GM19372 (cell line): ENCODE measurements around the gene SURF1.
"Not testable (repeated sequence)": the region's sequence is repeated elsewhere in the genome, so short reads cannot be mapped to it uniquely, and the experiment has no call there.

Experiments used
- ATAC-seq: cut with Tn5 transposase; IDR thresholded peaks from one replicate; pipeline ENCODE4 v1.9.1; 2021; ENCODE audit warnings: mild to moderate bottlenecking, low read depth, moderate library complexity; ENCODE audit not compliant: unreplicated experiment

Gene SURF1

DNA sequence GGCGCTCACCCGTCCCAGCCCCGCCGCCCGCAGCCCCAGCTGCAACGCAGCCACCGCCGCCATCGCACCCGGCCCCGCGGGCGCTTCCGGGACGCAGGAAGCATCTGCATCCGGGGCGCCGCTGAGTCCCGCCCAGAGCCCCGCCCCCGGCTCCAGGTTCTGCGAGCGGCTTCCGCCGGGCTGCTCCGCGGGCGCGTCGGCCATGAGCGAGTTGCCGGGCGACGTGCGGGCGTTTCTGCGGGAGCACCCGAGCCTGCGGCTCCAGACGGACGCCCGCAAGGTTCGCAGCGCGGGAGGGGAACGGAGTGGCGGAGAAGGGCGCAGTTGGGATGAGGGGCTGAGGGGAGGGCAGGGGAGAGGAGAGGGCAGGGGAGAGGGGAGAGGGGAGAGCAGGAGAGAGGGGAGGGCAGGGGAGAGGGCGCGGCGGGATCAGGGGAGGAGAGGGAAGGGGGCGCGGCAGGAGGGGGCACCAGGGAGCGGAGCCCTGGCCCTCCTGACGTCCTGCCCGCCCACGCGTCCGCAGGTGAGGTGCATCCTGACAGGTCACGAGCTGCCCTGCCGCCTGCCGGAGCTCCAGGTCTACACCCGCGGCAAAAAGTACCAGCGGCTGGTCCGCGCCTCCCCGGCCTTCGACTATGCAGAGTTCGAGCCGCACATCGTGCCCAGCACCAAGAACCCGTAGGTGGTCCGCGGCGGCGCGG is at the start of gene SURF1, which contains the start of gene SURF2:
TSS of gene SURF1 (minus strand) at position 97 of the 701 bp plus-strand sequence. CDS start at position 63, 34 bp downstream.
TSS of gene SURF2 (plus strand) at position 160 of the 701 bp plus-strand sequence. CDS start at position 203, 43 bp downstream.
- ATAC-seq: peak; percentile 67

GRCh38 chr9:133405508-133406438 is 49.5 kb upstream of the SURF1 start:
- no peak for ATAC-seq

- ATAC-seq: no peak
Observed at GRCh38 chr9:133404454-133405002, 48.2 kb upstream of the SURF1 start.

DNA sequence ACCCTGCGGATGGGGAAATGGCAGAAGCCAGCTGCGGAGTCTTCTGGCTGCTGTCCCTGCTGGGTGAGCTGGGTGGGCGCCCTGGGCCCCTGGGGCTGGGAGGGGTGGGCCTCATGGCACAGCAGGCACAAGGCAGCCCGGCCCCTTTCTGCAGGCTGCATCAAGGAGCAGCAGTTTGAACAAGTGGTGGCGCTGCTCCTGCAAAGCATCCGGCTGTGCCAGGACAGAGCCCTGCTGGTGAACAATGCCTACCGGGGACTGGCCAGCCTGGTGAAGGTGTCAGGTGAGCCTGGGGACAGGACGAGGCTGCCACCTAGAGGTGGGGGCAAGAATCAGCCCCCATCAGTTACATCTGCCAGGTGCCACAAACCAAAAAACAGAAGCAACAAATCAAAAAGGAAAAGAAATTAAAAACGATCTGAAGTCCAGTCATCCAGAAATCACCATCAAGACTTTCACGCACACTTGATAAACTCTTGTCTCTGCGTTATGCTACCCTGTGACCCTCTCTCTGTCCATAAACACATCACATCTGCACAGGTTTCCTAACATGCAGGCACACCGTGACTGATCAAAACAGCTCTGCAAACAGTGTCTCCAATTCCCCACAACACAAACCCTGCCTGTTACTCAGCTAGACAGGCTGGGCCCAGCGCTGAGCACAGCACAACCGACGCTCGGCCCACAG is 47.6 kb upstream of the SURF1 start:
- ATAC-seq: no peak

- no peak for ATAC-seq
Observed at GRCh38 chr9:133402689-133403088, 46.4 kb upstream of the SURF1 start.

DNA sequence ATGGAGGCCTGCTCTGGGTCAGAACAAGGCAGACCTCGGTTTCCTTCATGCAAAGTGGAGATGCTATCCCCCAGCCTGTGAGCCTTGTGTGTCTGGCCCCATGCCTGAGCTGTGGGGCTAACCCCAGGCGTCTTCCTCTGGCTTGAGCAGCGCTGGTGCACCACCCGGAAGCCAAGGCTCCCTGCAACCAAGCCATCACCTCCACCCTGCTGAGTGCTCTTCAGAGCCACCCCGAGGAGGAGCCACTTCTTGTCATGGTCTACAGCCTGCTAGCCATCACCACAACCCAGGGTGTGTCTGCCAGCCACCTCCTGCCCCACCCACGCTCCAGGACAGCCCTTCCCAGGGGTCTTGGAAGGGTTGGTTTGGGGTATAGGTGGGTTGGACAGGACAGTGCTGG is 45.3 kb upstream of the SURF1 start:
- no peak for ATAC-seq

DNA sequence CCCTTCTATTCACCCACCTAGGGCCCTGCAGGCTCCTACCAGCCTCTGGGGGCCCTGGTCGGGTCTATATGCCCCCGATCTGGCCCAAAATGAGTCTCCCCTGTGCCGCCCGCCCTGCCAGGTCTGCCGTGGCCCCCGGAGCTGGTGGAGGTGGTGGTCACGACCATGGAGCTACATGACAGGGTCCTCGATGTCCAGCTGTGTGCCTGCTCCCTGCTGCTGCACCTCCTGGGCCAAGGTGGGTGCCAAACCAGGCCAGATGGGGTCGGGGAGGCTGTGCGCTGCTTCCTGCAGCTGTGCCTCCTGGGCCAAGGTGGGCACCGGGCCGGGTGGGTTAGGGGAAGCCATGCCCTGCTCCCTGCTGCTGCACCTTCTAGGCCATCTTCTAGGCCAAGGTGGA is 44.0 kb upstream of the SURF1 start:
- no peak for ATAC-seq

DNA sequence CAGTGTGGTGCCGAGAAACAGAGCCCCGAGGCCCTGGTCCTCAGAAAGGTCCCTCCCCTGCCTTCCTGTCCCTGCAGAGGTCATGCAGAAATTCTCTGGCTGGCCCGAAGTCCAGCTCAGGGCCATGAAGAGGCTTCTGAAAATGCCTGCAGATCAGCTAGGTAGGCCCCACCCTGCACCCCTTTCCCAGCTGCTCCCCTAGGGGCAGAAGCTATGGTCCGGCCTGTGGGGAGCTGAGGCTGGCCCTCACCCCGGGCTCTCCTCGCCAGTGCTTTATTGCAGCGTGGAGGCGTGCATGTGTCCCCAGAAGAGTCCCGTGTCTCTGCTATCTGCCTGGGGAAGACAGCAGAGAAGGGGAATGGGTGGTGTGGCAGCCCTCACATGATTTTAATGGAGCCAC is 41.6 kb upstream of the SURF1 start:
- ATAC-seq: no peak

GRCh38 chr9:133397370-133397769 is 41.1 kb upstream of the SURF1 start:
- no peak for ATAC-seq

DNA sequence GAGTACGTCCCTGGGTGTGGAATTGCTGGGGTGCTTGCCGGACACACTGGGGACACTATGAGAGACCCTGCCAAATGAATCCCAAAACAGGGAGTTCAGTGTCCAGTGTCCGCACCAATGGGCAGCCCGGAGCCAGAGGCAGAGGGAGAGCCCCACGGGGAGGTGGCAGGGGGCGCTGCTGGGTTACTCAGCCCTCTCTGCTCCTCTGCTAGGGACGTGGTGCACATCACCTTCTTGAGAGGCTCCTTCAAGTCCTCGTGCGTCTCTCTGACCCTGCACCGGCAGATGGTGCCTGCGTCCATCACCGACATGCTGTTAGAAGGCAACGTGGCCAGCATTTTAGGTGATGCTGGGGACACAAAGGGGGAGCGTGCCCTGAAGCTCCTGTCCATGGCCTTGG is 40.7 kb upstream of the SURF1 start:
- no peak for ATAC-seq

- ATAC-seq: no peak
Observed at GRCh38 chr9:133394687-133395271, 38.5 kb upstream of the SURF1 start.

- ATAC-seq: no peak
Observed at GRCh38 chr9:133393399-133393798, 37.1 kb upstream of the SURF1 start.

- not testable (repeated sequence) for ATAC-seq
Observed at GRCh38 chr9:133392308-133392707, 36.0 kb upstream of the SURF1 start.

- ATAC-seq: not testable (repeated sequence)
Observed at GRCh38 chr9:133391449-133391848, 35.2 kb upstream of the SURF1 start.

- no peak for ATAC-seq
Observed at GRCh38 chr9:133390713-133391112, 34.4 kb upstream of the SURF1 start.

DNA sequence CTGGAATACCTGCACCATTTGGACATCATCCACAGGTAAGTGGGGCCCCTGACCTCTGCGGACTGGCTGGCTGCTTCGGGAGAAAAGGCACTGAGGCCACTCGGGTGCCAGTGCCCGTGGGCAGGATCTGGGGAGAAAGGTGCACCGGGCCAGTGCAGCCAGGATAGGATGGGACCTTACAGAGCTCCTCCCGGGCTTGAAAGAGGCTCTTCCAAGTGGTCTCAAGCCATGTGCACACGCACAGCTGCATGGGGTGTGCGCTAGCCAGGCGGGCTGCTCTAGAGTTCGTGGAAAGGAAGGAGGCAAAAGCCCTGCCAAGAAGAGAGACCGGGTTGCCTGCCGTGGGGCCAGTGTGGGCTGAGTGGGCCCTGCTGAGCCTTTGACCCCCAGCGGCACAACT is 33.3 kb upstream of the SURF1 start:
- no peak for ATAC-seq

DNA sequence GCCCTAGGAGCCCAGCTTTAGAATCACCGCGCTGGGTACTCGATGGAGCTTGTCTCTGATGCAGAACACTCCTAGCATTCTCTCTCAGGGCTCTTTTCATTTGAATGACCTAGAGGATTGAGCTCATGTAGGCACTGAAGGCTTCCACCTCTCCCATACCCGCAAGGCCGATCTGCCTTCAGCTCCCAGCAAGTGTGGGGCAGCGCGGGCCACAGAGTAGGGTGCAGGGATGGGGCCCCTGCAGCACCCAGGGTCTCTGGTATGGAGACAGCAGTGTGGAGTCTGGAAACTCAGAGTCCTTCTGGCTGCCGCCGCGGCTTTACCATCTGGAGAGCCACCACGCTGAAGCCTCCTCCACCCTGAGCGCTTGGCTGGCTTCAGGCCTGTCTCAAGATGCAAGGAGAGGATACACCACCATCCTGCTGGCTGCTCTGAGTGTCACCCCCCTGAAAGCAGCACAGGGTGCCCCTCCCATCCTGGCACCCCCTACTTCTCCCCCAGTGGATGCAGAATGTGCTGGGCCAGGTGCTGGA is 32.8 kb upstream of the SURF1 start:
- ATAC-seq: no peak

DNA sequence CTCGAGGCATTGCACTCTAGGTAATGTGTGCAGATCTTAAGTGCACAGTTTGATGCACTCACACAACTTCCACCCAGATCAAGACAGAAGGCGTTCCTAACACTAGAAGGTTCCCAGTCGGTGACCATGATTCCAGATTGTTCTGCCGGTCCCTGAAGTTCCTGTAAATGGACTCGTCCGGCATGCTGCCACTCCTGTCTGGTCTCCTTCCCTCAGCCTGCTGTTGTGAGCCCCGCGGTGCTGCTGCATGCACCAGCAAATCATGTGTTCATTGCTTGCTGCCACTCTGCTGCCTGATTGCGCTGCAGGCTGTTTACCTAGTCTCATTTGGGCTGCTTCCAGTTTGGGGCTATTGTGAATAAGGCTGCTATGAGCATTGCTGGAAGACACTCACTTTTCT is 31.4 kb upstream of the SURF1 start:
- no peak for ATAC-seq

- no peak for ATAC-seq
Observed at GRCh38 chr9:133386338-133386737, 30.1 kb upstream of the SURF1 start.

- ATAC-seq: no peak
Observed at GRCh38 chr9:133385452-133385851, 29.2 kb upstream of the SURF1 start.
